Neural cell (in vitro differentiated cells): ENCODE data around the gene OLFML3. TPM values are rescaled to one million over a fixed set of nuclear protein-coding genes. Genes with fewer than 3 reads are reported as not detected.

ENCODE experiments used
- H2AFZ ChIP-seq: fragments of 200-600, 300-800 bp; sonication (generic), shearing (Covaris generic); 2 replicates; pipeline ENCODE4 v1.6.0; 2014; ENCODE audit warnings: low read depth, mild to moderate bottlenecking, antibody characterized with exemption, low read length, moderate library complexity
- H3F3A ChIP-seq: fragments of 200-600 bp; shearing (Covaris generic); 2 replicates; pipeline ENCODE4 v1.6.1; 2016; ENCODE audit warnings: mild to moderate bottlenecking, moderate library complexity, mixed read lengths, antibody characterized with exemption, low read length; ENCODE audit not compliant: insufficient read depth, poor library complexity, severe bottlenecking
- H3K27ac ChIP-seq: fragments of 200-600, 300-800 bp; sonication (generic), shearing (Covaris generic); 2 replicates; pipeline ENCODE4 v1.5.1; 2014; ENCODE audit warnings: mild to moderate bottlenecking, low read length, moderate library complexity
- H3K27me3 ChIP-seq: fragments of 300-800, 200-600 bp; sonication (generic), shearing (Covaris generic); 2 replicates; pipeline ENCODE4 v1.6.0; 2014; ENCODE audit warnings: mild to moderate bottlenecking, low read depth, low read length, moderate library complexity; ENCODE audit not compliant: insufficient read depth
- H3K36me3 ChIP-seq: fragments of 300-800, 200-600 bp; sonication (generic), shearing (Covaris generic); 2 replicates; pipeline ENCODE4 v1.5.1; 2014; ENCODE audit warnings: mild to moderate bottlenecking, antibody characterized with exemption, low read length, moderate library complexity; ENCODE audit not compliant: insufficient read depth
- H3K4me2 ChIP-seq: fragments of 300-800, 200-600 bp; sonication (generic), shearing (Covaris generic); 2 replicates; pipeline ENCODE4 v1.6.0; 2014; ENCODE audit warnings: mild to moderate bottlenecking, low read length
- H3K4me3 ChIP-seq: fragments of 300-800, 200-600 bp; sonication (generic), shearing (Covaris generic); 2 replicates; pipeline ENCODE4 v1.5.1; 2014; ENCODE audit warnings: mild to moderate bottlenecking, low read length, moderate library complexity
- H3K79me2 ChIP-seq: fragments of 200-600 bp; shearing (Covaris generic); replicated peaks from 2 replicates; pipeline ENCODE4 v1.6.0; 2014; ENCODE audit warnings: mild to moderate bottlenecking, low read length, moderate library complexity; ENCODE audit not compliant: insufficient read depth
- H3K9ac ChIP-seq: fragments of 300-800, 200-600 bp; sonication (generic), shearing (Covaris generic); 2 replicates; pipeline ENCODE4 v1.6.1; 2016; ENCODE audit warnings: mild to moderate bottlenecking, low read length, mixed read lengths
- H3K9me2 ChIP-seq: fragments of 200-600 bp; shearing (Covaris generic); 2 replicates; pipeline ENCODE4 v1.6.1; 2016; ENCODE audit warnings: mild to moderate bottlenecking, low read length, mixed read lengths; ENCODE audit not compliant: insufficient read depth
- H3K9me3 ChIP-seq: fragments of 200-600, 300-800 bp; sonication (generic), shearing (Covaris generic); 2 replicates; pipeline ENCODE4 v1.6.1; 2016; ENCODE audit warnings: mild to moderate bottlenecking, mixed run types, low read length, moderate library complexity, mixed read lengths
- H4K20me1 ChIP-seq: fragments of 200-600 bp; shearing (Covaris generic); 2 replicates; pipeline ENCODE4 v1.6.1; 2016; ENCODE audit warnings: mild to moderate bottlenecking, mixed run types; ENCODE audit not compliant: insufficient read depth
- EP300 ChIP-seq: fragments of 450-650 bp; conservative IDR thresholded peaks from 2 replicates; pipeline ENCODE4 v1.6.1; 2014; ENCODE audit warnings: antibody characterized with exemption, mild to moderate bottlenecking, moderate library complexity; ENCODE audit not compliant: poor library complexity, severe bottlenecking
- EZH2 ChIP-seq: fragments of 200-600, 300-800 bp; shearing (Covaris generic), sonication (generic); IDR thresholded peaks from 2 replicates; pipeline ENCODE4 v1.6.1; 2014; ENCODE audit warnings: antibody characterized with exemption, low read length, borderline replicate concordance, mild to moderate bottlenecking; ENCODE audit not compliant: insufficient read depth, poor library complexity, severe bottlenecking
- MXI1 ChIP-seq: fragments of 450-650 bp; conservative IDR thresholded peaks from 2 replicates; pipeline ENCODE4 v1.6.1; 2014; ENCODE audit warnings: antibody characterized with exemption, mild to moderate bottlenecking; ENCODE audit not compliant: poor library complexity, severe bottlenecking
- POLR2AphosphoS5 ChIP-seq: IDR thresholded peaks from 2 replicates; pipeline ENCODE4 v1.6.1; 2012
- RAD21 ChIP-seq: fragments of 450-650 bp; conservative IDR thresholded peaks from 2 replicates; pipeline ENCODE4 v1.6.1; 2014; ENCODE audit warnings: antibody characterized with exemption, mild to moderate bottlenecking, moderate library complexity
- REST ChIP-seq: IDR thresholded peaks from 2 replicates; pipeline ENCODE4 v1.6.1; 2012; ENCODE audit warnings: borderline replicate concordance
- SMC3 ChIP-seq: fragments of 450-650 bp; conservative IDR thresholded peaks from 2 replicates; pipeline ENCODE4 v1.6.1; 2014; ENCODE audit warnings: antibody characterized with exemption, mild to moderate bottlenecking, moderate library complexity; ENCODE audit not compliant: poor library complexity
- TAF1 ChIP-seq: IDR thresholded peaks from 2 replicates; pipeline ENCODE4 v1.6.1; 2012; ENCODE audit warnings: low read depth
- polyA plus RNA-seq: library from polyadenylated mRNA; depleted of rRNA; stranded (reverse); fragments of >200 nt; gene quantifications from 2 replicates; pipeline ENCODE4 v1.2.3, GENCODE V29; 2014
- TF ChIP-seq, protein P1 (sequence below): fragments of 450-650 bp; IDR thresholded peaks from 2 replicates; pipeline ENCODE4 v1.5.1; 2014; ENCODE audit warnings: antibody characterized with exemption, mild to moderate bottlenecking, moderate library complexity; ENCODE audit not compliant: poor library complexity, severe bottlenecking

Gene OLFML3
- polyA plus RNA-seq, 1 donor from 2014 or later = not detected

DNA sequence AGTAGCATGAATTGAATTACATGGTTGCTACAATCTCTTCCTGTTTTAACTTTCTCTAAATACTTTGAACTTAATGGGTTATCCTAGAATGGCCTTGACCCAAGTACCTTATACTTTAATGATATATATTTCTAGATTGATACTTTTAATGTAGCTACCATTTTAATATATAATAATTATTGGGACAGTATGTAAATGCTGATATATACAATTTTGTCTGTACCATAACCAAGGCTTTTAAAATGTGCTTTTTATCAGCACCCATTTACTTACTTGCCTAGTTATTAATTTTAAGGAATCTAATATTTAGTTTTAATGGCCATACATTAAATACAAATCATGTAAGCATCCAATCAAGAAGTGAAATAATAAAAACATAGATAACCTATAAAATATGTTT, 36.7 kb upstream of the OLFML3 start:
- H3K27me3 ChIP-seq = no peaks in the 10 kb centered on the region
- TF ChIP-seq MXI1 (no peak), REST (no peak), EP300 (no peak), RAD21 (no peak), POLR2AphosphoS5 (no peak), TAF1 (no peak), EZH2 (no peak), SMC3 (no peak)
- TF ChIP-seq, protein P1, sequence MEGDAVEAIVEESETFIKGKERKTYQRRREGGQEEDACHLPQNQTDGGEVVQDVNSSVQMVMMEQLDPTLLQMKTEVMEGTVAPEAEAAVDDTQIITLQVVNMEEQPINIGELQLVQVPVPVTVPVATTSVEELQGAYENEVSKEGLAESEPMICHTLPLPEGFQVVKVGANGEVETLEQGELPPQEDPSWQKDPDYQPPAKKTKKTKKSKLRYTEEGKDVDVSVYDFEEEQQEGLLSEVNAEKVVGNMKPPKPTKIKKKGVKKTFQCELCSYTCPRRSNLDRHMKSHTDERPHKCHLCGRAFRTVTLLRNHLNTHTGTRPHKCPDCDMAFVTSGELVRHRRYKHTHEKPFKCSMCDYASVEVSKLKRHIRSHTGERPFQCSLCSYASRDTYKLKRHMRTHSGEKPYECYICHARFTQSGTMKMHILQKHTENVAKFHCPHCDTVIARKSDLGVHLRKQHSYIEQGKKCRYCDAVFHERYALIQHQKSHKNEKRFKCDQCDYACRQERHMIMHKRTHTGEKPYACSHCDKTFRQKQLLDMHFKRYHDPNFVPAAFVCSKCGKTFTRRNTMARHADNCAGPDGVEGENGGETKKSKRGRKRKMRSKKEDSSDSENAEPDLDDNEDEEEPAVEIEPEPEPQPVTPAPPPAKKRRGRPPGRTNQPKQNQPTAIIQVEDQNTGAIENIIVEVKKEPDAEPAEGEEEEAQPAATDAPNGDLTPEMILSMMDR = no peak
- no peak overlapping the region for H2AFZ ChIP-seq
- H3K9me3 ChIP-seq = no peaks in the 10 kb centered on the region
- peaks cover 9% of the 10 kb centered on the region for H3K36me3 ChIP-seq
- H3K79me2 ChIP-seq = peaks cover 27% of the 10 kb centered on the region
- H3K9me2 ChIP-seq = no peaks in the 10 kb centered on the region
- H3K27ac ChIP-seq = no peak overlapping the region
- no peak overlapping the region for H3K4me2 ChIP-seq
- H3K4me3 ChIP-seq = no peak overlapping the region
- H3F3A ChIP-seq = no peaks in the 10 kb centered on the region
- H3K9ac ChIP-seq = no peak overlapping the region
- no peaks in the 10 kb centered on the region for H4K20me1 ChIP-seq

GRCh38 chr1:113943028-113943811, 36.1 kb upstream of the OLFML3 start:
- Histone ChIP-seq H3F3A (no peaks in the 10 kb centered on the region), H3K36me3 (peaks cover 9% of the 10 kb centered on the region), H3K9me2 (no peaks in the 10 kb centered on the region), H3K27me3 (no peaks in the 10 kb centered on the region), H2AFZ (no peak overlapping the region), H3K9ac (no peak overlapping the region), H3K4me3 (no peak overlapping the region), H4K20me1 (no peaks in the 10 kb centered on the region), H3K79me2 (peaks cover 20% of the 10 kb centered on the region), H3K27ac (no peak overlapping the region), H3K9me3 (no peaks in the 10 kb centered on the region), H3K4me2 (no peak overlapping the region)
- TF ChIP-seq, protein P1 = no peak
- no peak for TF ChIP-seq SMC3
- TF ChIP-seq MXI1 = no peak
